ENCODE results near the gene ZNF311. TPM values are rescaled to one million over a fixed set of nuclear protein-coding genes. Genes with fewer than 3 reads are reported as not detected.
A peak's percentile ranks its signal among the peaks of the same experiment; 100 is the strongest.

The ZNF311 gene
- total and polyA plus RNA-seq, 9 of the 15 experiments (the other 6 are each of a cell fraction or from before 2014, with no cell fraction given), result 5.1 to 10.0 (median 7.5) TPM

DNA sequence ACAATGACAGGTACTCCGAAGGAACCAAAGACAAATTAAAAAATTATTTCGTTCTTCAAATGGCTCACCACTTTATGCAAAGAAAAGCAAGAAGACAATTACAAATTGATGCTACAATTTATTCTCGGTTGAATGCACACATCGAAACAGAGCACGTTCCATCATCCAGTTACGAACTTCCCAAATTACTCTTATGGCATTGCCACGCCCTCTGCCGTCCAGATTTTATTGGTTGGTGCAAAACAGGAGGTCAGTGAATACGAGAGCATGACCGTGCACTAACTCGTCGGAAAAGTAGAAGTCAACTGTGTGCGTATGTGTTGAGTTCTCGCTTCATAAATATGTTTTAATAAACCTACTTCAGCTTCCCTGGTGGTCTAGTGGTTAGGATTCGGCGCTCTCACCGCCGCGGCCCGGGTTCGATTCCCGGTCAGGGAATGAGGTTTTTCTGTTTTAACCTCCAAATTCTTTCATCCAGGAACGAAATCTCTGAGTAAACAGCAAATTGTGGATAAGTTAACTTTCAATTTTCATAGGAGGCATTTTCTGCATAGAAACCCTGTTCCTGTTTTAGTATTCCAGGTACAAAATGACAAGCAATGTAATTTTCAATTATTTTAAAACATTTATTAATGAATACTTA lies 23.2 kb downstream of the ZNF311 start (continued):
- no peak for TF ChIP-seq ETV6 (IDR thresholded peaks at IDR 0.05; ENCODE audit: borderline replicate concordance in 1 of 2, low read depth in 2 of 2, low read length in 1 of 2)
- peak; percentile 19; the same call in 1 of the 2 replicates for TF ChIP-seq ETV6 (CRISPR knock-in tag; IDR thresholded peaks at IDR 0.05; ENCODE audit: borderline replicate concordance)
- TF ChIP-seq MAFF (IDR thresholded peaks at IDR 0.05; ENCODE audit: low read length), result peak; percentile 77; the same call in 1 of the 2 replicates
- TF ChIP-seq ZC3H11A (IDR thresholded peaks at IDR 0.05; ENCODE audit: low read depth, low read length), result no peak
- TF ChIP-seq ZBTB7A (IDR thresholded peaks at IDR 0.05; ENCODE audit: borderline replicate concordance, control insufficient read depth, low read depth, low read length), result no peak
- no peak for TF ChIP-seq NFE2L1 (tag; IDR thresholded peaks at IDR 0.05; ENCODE audit: borderline replicate concordance, low read depth)
- TF ChIP-seq, protein P1, sequence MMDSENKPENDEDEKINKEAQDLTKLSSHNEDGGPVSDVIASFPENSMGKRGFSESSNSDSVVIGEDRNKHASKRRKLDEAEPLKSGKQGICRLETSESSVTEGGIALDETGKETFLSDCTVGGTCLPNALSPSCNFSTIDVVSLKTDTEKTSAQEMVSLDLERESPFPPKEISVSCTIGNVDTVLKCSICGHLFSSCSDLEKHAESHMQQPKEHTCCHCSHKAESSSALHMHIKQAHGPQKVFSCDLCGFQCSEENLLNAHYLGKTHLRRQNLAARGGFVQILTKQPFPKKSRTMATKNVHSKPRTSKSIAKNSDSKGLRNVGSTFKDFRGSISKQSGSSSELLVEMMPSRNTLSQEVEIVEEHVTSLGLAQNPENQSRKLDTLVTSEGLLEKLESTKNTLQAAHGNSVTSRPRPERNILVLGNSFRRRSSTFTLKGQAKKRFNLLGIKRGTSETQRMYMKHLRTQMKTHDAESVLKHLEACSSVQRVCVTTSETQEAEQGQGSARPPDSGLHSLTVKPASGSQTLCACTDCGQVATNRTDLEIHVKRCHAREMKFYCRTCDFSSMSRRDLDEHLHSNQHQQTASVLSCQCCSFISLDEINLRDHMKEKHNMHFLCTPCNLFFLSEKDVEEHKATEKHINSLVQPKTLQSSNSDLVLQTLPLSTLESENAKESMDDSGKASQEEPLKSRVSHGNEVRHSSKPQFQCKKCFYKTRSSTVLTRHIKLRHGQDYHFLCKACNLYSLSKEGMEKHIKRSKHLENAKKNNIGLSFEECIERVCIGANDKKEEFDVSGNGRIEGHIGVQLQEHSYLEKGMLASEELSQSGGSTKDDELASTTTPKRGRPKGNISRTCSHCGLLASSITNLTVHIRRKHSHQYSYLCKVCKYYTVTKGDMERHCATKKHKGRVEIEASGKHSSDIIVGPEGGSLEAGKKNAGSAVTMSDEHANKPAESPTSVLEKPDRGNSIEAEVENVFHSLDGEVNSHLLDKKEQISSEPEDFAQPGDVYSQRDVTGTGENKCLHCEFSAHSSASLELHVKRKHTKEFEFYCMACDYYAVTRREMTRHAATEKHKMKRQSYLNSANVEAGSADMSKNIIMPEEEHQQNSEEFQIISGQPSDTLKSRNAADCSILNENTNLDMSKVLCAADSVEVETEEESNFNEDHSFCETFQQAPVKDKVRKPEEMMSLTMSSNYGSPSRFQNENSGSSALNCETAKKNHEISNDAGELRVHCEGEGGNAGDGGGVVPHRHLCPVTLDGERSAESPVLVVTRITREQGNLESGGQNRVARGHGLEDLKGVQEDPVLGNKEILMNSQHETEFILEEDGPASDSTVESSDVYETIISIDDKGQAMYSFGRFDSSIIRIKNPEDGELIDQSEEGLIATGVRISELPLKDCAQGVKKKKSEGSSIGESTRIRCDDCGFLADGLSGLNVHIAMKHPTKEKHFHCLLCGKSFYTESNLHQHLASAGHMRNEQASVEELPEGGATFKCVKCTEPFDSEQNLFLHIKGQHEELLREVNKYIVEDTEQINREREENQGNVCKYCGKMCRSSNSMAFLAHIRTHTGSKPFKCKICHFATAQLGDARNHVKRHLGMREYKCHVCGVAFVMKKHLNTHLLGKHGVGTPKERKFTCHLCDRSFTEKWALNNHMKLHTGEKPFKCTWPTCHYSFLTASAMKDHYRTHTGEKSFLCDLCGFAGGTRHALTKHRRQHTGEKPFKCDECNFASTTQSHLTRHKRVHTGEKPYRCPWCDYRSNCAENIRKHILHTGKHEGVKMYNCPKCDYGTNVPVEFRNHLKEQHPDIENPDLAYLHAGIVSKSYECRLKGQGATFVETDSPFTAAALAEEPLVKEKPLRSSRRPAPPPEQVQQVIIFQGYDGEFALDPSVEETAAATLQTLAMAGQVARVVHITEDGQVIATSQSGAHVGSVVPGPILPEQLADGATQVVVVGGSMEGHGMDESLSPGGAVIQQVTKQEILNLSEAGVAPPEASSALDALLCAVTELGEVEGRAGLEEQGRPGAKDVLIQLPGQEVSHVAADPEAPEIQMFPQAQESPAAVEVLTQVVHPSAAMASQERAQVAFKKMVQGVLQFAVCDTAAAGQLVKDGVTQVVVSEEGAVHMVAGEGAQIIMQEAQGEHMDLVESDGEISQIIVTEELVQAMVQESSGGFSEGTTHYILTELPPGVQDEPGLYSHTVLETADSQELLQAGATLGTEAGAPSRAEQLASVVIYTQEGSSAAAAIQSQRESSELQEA (IDR thresholded peaks at IDR 0.05; ENCODE audit: low read depth), result peak; percentile 82
- no peak for TF ChIP-seq ZNF253 (CRISPR knock-in tag; conservative IDR thresholded peaks at IDR 0.05)
- TF ChIP-seq, protein P2, sequence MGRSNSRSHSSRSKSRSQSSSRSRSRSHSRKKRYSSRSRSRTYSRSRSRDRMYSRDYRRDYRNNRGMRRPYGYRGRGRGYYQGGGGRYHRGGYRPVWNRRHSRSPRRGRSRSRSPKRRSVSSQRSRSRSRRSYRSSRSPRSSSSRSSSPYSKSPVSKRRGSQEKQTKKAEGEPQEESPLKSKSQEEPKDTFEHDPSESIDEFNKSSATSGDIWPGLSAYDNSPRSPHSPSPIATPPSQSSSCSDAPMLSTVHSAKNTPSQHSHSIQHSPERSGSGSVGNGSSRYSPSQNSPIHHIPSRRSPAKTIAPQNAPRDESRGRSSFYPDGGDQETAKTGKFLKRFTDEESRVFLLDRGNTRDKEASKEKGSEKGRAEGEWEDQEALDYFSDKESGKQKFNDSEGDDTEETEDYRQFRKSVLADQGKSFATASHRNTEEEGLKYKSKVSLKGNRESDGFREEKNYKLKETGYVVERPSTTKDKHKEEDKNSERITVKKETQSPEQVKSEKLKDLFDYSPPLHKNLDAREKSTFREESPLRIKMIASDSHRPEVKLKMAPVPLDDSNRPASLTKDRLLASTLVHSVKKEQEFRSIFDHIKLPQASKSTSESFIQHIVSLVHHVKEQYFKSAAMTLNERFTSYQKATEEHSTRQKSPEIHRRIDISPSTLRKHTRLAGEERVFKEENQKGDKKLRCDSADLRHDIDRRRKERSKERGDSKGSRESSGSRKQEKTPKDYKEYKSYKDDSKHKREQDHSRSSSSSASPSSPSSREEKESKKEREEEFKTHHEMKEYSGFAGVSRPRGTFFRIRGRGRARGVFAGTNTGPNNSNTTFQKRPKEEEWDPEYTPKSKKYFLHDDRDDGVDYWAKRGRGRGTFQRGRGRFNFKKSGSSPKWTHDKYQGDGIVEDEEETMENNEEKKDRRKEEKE (IDR thresholded peaks at IDR 0.05; ENCODE audit: borderline replicate concordance in 1 of 2, control insufficient read depth in 1 of 2, low read depth in 2 of 2, low read length in 1 of 2), result 0 out of 4 replicates have a peak, but pooled peaks of 1 of the 2 experiments have one; percentile 36
- TF ChIP-seq ZNF717 (CRISPR knock-in tag; IDR thresholded peaks at IDR 0.05), result no peak
- TF ChIP-seq SAP30 (IDR thresholded peaks at IDR 0.05; ENCODE audit: borderline replicate concordance, insufficient read depth, low read depth, low read length, poor library complexity, severe bottlenecking), result no peak
- TF ChIP-seq MECOM (CRISPR knock-in tag; IDR thresholded peaks at IDR 0.05), result 0 out of 2 replicates have a peak, but pooled peaks have one; percentile 13
- TF ChIP-seq SMARCA5 (IDR thresholded peaks at IDR 0.05), result peak; percentile 90
- peak; percentile 35 for TF ChIP-seq TRIM28 (IDR thresholded peaks at IDR 0.05)
- TF ChIP-seq FOXM1 (IDR thresholded peaks at IDR 0.05; ENCODE audit: low read depth), result no peak
- TF ChIP-seq FOXM1 (CRISPR knock-in tag; IDR thresholded peaks at IDR 0.05; ENCODE audit: low read depth), result no peak; the same call in 1 of the 2 replicates
- peak; percentile 55; the same call in 1 of the 2 replicates for TF ChIP-seq SIN3B (IDR thresholded peaks at IDR 0.05; ENCODE audit: low read depth)
